ENCODE measurements around the gene YAP1.

The YAP1 gene

GRCh38 chr11:102225689-102226568 is 115.7 kb downstream of the YAP1 start:
- TF ChIP-seq EZH2 (IDR thresholded peaks at IDR 0.05) (no peak), FOXP2 (optimal IDR thresholded peaks at IDR 0.05; ENCODE audit: control extremely low read depth, extremely low read length, insufficient read depth) (no peak), POLR2AphosphoS5 (IDR thresholded peaks at IDR 0.05; ENCODE audit: borderline replicate concordance, low read depth, low read length) (no peak)
- Histone ChIP-seq H3K4me3 (no peak overlapping the region), H3K9me3 (ENCODE audit: low read depth, low read length) (no peaks in the 10 kb centered on the region), H3K27ac (no peak overlapping the region), H3K9ac (ENCODE audit: insufficient read length) (no peak overlapping the region), H3K36me3 (ENCODE audit: insufficient read depth, low read length) (peaks cover 8% of the 10 kb centered on the region)
- no peak for DNase-seq (ENCODE audit: low read depth, low spot score)

GRCh38 chr11:102226702-102227490 is 116.6 kb downstream of the YAP1 start:
- DNase-seq (ENCODE audit: low read depth, low spot score), result no peak
- H3K36me3 ChIP-seq (ENCODE audit: insufficient read depth, low read length), result peaks cover 8% of the 10 kb centered on the region

GRCh38 chr11:102229510-102230123 is 119.4 kb downstream of the YAP1 start:
- H3K27ac ChIP-seq, result no peak overlapping the region
- no peak overlapping the region for H3K4me3 ChIP-seq
- peaks cover 8% of the 10 kb centered on the region for H3K36me3 ChIP-seq (ENCODE audit: insufficient read depth, low read length)
- H3K9me3 ChIP-seq (ENCODE audit: low read depth, low read length), result no peaks in the 10 kb centered on the region
- peak; percentile 6 for DNase-seq (ENCODE audit: low read depth, low spot score)
- TF ChIP-seq POLR2AphosphoS5 (IDR thresholded peaks at IDR 0.05; ENCODE audit: borderline replicate concordance, low read depth, low read length) (no peak), EZH2 (IDR thresholded peaks at IDR 0.05) (no peak), FOXP2 (optimal IDR thresholded peaks at IDR 0.05; ENCODE audit: control extremely low read depth, extremely low read length, insufficient read depth) (no peak)
- H3K9ac ChIP-seq (ENCODE audit: insufficient read length), result no peak overlapping the region

More at GRCh38 chr11:102226702-102227490, 116.6 kb downstream of the YAP1 start:
- Histone ChIP-seq H3K4me3 (no peak overlapping the region), H3K9ac (ENCODE audit: insufficient read length) (no peak overlapping the region), H3K27ac (no peak overlapping the region), H3K9me3 (ENCODE audit: low read depth, low read length) (no peaks in the 10 kb centered on the region)
- TF ChIP-seq POLR2AphosphoS5 (IDR thresholded peaks at IDR 0.05; ENCODE audit: borderline replicate concordance, low read depth, low read length) (no peak), FOXP2 (optimal IDR thresholded peaks at IDR 0.05; ENCODE audit: control extremely low read depth, extremely low read length, insufficient read depth) (no peak), EZH2 (IDR thresholded peaks at IDR 0.05) (no peak)

GRCh38 chr11:102230186-102230585 is 119.9 kb downstream of the YAP1 start:
- H3K27ac ChIP-seq, result no peak overlapping the region
- H3K9ac ChIP-seq (ENCODE audit: insufficient read length), result no peak overlapping the region
- no peak for DNase-seq (ENCODE audit: low read depth, low spot score)
- H3K9me3 ChIP-seq (ENCODE audit: low read depth, low read length), result no peaks in the 10 kb centered on the region
- no peak overlapping the region for H3K4me3 ChIP-seq
- TF ChIP-seq FOXP2 (optimal IDR thresholded peaks at IDR 0.05; ENCODE audit: control extremely low read depth, extremely low read length, insufficient read depth) (no peak), POLR2AphosphoS5 (IDR thresholded peaks at IDR 0.05; ENCODE audit: borderline replicate concordance, low read depth, low read length) (no peak), EZH2 (IDR thresholded peaks at IDR 0.05) (no peak)
- H3K36me3 ChIP-seq (ENCODE audit: insufficient read depth, low read length), result peaks cover 8% of the 10 kb centered on the region

- no peak for TF ChIP-seq FOXP2 (optimal IDR thresholded peaks at IDR 0.05; ENCODE audit: control extremely low read depth, extremely low read length, insufficient read depth)
- no peak for TF ChIP-seq POLR2AphosphoS5 (IDR thresholded peaks at IDR 0.05; ENCODE audit: borderline replicate concordance, low read depth, low read length)
- no peak for TF ChIP-seq EZH2 (IDR thresholded peaks at IDR 0.05)
These were observed 120.7 kb downstream of the YAP1 start for GRCh38 chr11:102230911-102231310.

GRCh38 chr11:102234779-102235439 is 124.7 kb downstream of the YAP1 start:
- DNase-seq (ENCODE audit: low read depth, low spot score), result no peak
- no peak overlapping the region for H3K27ac ChIP-seq
- H3K4me3 ChIP-seq, result no peak overlapping the region

More at GRCh38 chr11:102230911-102231310, 120.7 kb downstream of the YAP1 start:
- Histone ChIP-seq H3K9ac (ENCODE audit: insufficient read length) (no peak overlapping the region), H3K4me3 (no peak overlapping the region), H3K36me3 (ENCODE audit: insufficient read depth, low read length) (peaks cover 8% of the 10 kb centered on the region), H3K27ac (no peak overlapping the region), H3K9me3 (ENCODE audit: low read depth, low read length) (no peaks in the 10 kb centered on the region)
- no peak for DNase-seq (ENCODE audit: low read depth, low spot score)

GRCh38 chr11:102237096-102237735 is 127.0 kb downstream of the YAP1 start:
- H3K9me3 ChIP-seq (ENCODE audit: low read depth, low read length), result no peaks in the 10 kb centered on the region
- TF ChIP-seq EZH2 (IDR thresholded peaks at IDR 0.05) (no peak), POLR2AphosphoS5 (IDR thresholded peaks at IDR 0.05; ENCODE audit: borderline replicate concordance, low read depth, low read length) (no peak), FOXP2 (optimal IDR thresholded peaks at IDR 0.05; ENCODE audit: control extremely low read depth, extremely low read length, insufficient read depth) (no peak)
- H3K27ac ChIP-seq, result no peak overlapping the region
- no peak overlapping the region for H3K4me3 ChIP-seq
- no peak overlapping the region for H3K9ac ChIP-seq (ENCODE audit: insufficient read length)
- no peaks in the 10 kb centered on the region for H3K36me3 ChIP-seq (ENCODE audit: insufficient read depth, low read length)
- no peak for DNase-seq (ENCODE audit: low read depth, low spot score)

More at GRCh38 chr11:102234779-102235439, 124.7 kb downstream of the YAP1 start:
- H3K9ac ChIP-seq (ENCODE audit: insufficient read length), result no peak overlapping the region
- no peaks in the 10 kb centered on the region for H3K9me3 ChIP-seq (ENCODE audit: low read depth, low read length)
- TF ChIP-seq POLR2AphosphoS5 (IDR thresholded peaks at IDR 0.05; ENCODE audit: borderline replicate concordance, low read depth, low read length), result no peak
- TF ChIP-seq FOXP2 (optimal IDR thresholded peaks at IDR 0.05; ENCODE audit: control extremely low read depth, extremely low read length, insufficient read depth), result no peak
- TF ChIP-seq EZH2 (IDR thresholded peaks at IDR 0.05), result no peak
- H3K36me3 ChIP-seq (ENCODE audit: insufficient read depth, low read length), result peaks cover 4% of the 10 kb centered on the region
